WERI-Rb-1 (cell line): ENCODE data around the gene MRPS27.

ENCODE experiments used
- DNase-seq: peaks from one replicate; pipeline ENCODE4 v3.0.0-alpha.2; 2020
- H3K27ac ChIP-seq: fragments of 250-450 bp; sonication (Bioruptor Pico); 2 replicates; pipeline ENCODE4 v1.5.1; 2020; ENCODE audit warnings: mild to moderate bottlenecking, moderate library complexity
- H3K27me3 ChIP-seq: fragments of 250-450 bp; sonication (Bioruptor Pico); 2 replicates; pipeline ENCODE4 v1.5.1; 2021; ENCODE audit warnings: mild to moderate bottlenecking, low read depth, moderate library complexity; ENCODE audit not compliant: insufficient read depth, severe bottlenecking
- H3K36me3 ChIP-seq: fragments of 250-450 bp; sonication (Bioruptor Pico); 2 replicates; pipeline ENCODE4 v1.5.1; 2020; ENCODE audit warnings: mild to moderate bottlenecking, moderate library complexity
- H3K4me3 ChIP-seq: 2 replicates; pipeline ENCODE4 v1.5.1; 2011; ENCODE audit warnings: low read depth, mild to moderate bottlenecking, control low read depth, low read length
- H3K9me3 ChIP-seq: fragments of 250-450 bp; sonication (Bioruptor Pico); 2 replicates; pipeline ENCODE4 v1.5.1; 2021; ENCODE audit warnings: mild to moderate bottlenecking, moderate library complexity; ENCODE audit not compliant: severe bottlenecking
- TF ChIP-seq, protein P1 (sequence below): IDR thresholded peaks from 2 replicates; pipeline ENCODE4 v1.5.1; 2011; ENCODE audit warnings: low read depth, mild to moderate bottlenecking, control low read depth, inconsistent platforms, low read length

The MRPS27 gene

DNA sequence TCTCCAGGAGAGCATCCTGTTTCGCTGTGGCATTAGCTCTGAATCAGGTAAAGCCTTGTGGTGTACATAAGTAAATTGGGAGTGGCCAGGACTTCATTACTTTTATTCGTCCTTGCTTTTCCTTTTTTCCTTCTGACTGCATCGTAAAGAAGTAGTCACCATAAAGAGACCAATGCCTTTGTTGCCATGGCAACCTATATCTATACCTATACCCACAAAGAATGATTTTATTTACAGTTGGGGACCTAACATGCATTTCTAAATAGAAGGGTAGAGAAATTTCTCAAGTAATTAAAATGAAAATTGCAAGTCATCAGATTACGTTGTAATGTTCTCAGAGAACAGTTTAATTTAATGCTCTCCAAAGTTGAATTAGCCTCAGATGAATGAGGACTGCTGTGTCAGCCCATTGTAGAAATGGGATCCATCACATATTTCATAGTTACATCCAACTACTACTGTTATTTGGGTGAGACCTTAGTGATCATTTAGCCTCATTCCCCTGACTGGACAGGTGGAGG is 18.7 kb upstream of the MRPS27 start:
- Histone ChIP-seq H3K27ac (no peak overlapping the region; the same call in 1 of the 2 replicates), H3K4me3 (no peak overlapping the region; the same call in 1 of the 2 replicates), H3K27me3 (no peaks in the 10 kb centered on the region), H3K36me3 (no peaks in the 10 kb centered on the region; the same call in none of the 2 replicates), H3K9me3 (no peaks in the 10 kb centered on the region)
- no peak for DNase-seq
- TF ChIP-seq, protein P1, sequence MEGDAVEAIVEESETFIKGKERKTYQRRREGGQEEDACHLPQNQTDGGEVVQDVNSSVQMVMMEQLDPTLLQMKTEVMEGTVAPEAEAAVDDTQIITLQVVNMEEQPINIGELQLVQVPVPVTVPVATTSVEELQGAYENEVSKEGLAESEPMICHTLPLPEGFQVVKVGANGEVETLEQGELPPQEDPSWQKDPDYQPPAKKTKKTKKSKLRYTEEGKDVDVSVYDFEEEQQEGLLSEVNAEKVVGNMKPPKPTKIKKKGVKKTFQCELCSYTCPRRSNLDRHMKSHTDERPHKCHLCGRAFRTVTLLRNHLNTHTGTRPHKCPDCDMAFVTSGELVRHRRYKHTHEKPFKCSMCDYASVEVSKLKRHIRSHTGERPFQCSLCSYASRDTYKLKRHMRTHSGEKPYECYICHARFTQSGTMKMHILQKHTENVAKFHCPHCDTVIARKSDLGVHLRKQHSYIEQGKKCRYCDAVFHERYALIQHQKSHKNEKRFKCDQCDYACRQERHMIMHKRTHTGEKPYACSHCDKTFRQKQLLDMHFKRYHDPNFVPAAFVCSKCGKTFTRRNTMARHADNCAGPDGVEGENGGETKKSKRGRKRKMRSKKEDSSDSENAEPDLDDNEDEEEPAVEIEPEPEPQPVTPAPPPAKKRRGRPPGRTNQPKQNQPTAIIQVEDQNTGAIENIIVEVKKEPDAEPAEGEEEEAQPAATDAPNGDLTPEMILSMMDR = no peak

DNA sequence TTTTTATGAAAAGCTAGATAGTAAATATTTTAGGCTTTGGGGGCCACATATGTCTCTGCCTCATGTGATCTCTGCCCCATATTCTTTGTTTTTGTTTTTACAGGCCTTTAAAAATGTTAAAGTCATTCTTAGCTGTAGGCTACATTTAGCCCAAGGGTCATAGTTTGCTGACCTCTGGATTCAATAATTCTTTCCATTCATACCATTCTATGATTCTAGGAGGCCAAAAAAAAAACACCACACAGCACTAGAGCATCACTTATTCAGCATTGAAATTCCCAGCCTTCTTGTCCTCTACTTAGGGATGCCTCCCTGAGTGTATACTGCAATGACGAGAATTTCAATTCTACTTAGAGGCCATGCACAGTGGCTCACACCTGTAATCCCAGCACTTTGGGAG is 17.1 kb upstream of the MRPS27 start:
- Histone ChIP-seq H3K9me3 (no peaks in the 10 kb centered on the region), H3K36me3 (no peaks in the 10 kb centered on the region; the same call in 1 of the 2 replicates), H3K27ac (no peak overlapping the region), H3K27me3 (no peaks in the 10 kb centered on the region), H3K4me3 (no peak overlapping the region)
- TF ChIP-seq, protein P1 = no peak
- DNase-seq = no peak

DNA sequence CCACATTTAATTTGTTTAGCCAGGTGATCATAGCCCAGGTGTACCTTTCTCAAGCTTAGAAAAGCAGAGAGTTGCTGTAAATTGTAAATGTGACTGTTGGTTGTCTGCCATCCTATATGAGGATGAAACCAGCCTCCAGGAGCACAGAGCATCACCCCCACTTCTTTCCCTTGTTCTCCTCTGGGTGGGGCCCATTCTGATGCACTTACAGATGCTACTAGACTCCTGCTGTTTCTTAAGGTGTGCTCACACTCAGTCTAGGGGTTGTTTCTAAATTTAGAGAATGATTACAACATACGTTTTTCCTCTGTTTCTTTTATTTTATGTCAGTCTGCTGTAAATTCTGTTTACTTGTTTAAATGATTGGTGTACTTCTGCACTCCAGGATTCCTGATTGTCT is 10.7 kb upstream of the MRPS27 start:
- H3K27ac ChIP-seq = no peak overlapping the region
- H3K27me3 ChIP-seq = no peaks in the 10 kb centered on the region
- TF ChIP-seq, protein P1 = no peak
- H3K9me3 ChIP-seq = no peaks in the 10 kb centered on the region
- peaks cover 3% of the 10 kb centered on the region for H3K36me3 ChIP-seq
- no peak overlapping the region for H3K4me3 ChIP-seq
- no peak for DNase-seq

DNA sequence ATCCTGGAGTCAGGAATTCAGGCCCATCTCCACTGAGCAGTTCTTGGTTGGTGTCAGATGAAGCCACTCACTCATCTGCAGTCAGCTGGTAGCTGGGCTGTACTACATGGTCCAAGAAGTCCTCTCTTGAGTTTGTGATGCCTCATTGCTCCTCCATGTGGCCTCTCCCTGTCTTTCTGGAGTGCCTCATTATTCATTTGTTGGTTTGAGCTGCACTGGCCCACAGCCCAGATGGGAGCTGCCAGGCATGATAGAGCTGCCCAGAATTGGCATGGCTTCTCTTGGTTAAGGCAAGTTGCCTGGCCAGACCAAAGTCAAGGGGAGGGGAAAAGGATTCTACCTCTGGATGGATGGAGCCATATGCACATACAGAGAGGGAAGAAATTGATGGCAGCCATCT is 8.1 kb upstream of the MRPS27 start:
- Histone ChIP-seq H3K4me3 (no peak overlapping the region), H3K27ac (no peak overlapping the region), H3K9me3 (no peaks in the 10 kb centered on the region), H3K36me3 (peaks cover 13% of the 10 kb centered on the region), H3K27me3 (no peaks in the 10 kb centered on the region)
- TF ChIP-seq, protein P1 = no peak
- no peak for DNase-seq

DNA sequence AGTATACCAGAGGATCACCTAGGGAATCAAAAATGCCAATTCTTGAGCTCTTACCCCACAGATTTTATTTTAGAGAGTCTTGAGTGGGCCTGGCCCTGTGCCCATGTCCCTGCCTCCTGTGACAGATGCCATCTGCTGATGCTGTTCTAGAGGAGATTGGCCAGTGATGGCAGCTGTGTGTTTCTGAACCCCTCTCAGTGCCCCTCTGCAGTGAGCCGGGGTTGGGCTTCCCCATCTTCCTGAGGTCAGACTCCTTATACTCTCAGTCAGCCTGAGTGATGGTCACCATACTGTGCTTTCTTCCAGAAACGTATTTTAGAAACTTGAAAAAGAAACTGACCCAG is 6.2 kb upstream of the MRPS27 start:
- Histone ChIP-seq H3K27ac (no peak overlapping the region), H3K4me3 (no peak overlapping the region), H3K27me3 (no peaks in the 10 kb centered on the region), H3K36me3 (peaks cover 18% of the 10 kb centered on the region), H3K9me3 (no peaks in the 10 kb centered on the region)
- no peak for DNase-seq
- TF ChIP-seq, protein P1 = no peak
